ENCODE data around the gene PARVA.

Gene PARVA

DNA sequence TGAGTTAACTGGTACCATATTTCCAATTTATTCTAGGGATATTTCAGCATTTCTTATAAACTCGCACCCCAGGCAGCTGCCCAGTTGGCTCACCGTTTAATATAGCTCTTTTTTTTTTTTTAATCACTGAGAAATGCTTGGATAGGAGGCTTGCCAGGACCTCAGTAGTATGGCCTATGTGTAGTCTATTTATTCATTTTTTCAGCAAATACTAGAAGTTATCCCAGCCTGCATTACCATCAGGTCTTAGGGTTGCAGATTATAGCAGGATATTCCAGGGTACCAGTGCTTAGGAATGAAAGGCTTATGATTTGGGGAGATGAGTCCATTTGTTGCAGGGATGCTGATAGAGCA, 26.6 kb downstream of the PARVA start:
- no peak for DNase-seq (ENCODE audit: low spot score)

DNA sequence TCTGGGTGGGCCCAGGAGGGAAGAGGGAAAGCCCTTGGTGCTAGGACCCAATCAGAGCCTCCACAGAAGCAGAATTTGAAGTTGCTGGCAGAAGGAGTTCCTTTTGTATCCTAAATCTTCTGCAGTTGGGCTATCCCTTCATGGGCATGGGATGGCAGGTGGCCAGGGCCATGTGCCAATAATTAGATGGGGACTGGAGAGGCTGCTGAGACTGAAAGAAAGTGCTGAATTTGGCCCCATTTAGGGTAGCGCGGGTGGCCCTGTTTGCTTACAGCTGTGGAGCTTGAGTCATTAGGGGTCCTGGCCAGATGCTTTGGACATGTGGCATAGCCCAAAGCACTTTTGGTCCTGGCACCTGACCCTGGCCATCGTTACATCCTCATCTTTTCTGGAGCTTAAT, 27.1 kb downstream of the PARVA start:
- DNase-seq (ENCODE audit: low spot score), result no peak

DNA sequence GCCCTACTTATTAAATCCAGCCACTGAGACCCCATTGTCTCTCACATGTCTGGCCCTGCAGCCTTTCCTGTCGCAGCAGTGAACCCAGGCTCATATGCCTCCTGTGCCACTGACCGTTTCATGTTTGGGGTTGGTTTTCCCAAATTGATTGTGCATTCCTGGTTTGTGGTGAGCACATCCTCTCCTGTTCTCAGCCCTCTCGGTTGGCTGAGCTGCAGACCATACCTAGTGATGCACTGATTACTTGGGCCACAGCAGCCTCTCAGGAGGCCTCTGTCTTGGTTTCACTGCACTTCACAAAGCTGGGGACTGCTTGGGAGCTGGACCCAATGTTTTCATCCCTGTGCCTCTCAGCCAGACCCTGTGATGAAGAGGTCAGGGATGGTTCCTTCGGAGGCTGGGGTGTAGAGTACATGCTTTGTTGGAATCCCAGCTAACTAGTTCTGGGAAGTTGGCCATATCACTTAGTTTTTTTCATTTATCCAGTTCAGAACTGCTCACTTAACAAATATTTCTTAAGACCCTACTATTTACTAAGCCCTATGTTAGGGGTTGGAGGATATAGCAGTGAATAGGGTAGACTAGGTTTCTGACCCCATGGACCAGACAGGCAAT, 30.9 kb downstream of the PARVA start:
- DNase-seq (ENCODE audit: low spot score), result peak; percentile 27

DNA sequence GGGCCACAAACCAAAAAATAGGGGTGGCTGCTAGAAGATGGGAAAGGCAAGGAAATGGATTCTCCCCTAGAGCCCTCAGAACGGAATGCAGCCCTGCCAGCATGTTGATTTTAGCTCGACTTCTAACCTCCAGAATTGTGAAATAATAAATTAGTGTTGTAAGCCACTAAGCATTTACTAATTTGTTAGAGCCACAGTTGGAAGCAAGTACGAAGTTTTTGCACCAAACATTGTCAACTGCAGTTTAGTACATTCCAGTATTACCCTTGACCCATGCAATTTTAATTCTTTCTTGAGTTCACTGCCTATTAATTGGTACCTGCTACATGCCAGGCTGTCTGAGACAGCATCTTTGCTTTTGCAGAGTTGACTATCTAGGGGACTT, 32.2 kb downstream of the PARVA start:
- DNase-seq (ENCODE audit: low spot score), result no peak

DNA sequence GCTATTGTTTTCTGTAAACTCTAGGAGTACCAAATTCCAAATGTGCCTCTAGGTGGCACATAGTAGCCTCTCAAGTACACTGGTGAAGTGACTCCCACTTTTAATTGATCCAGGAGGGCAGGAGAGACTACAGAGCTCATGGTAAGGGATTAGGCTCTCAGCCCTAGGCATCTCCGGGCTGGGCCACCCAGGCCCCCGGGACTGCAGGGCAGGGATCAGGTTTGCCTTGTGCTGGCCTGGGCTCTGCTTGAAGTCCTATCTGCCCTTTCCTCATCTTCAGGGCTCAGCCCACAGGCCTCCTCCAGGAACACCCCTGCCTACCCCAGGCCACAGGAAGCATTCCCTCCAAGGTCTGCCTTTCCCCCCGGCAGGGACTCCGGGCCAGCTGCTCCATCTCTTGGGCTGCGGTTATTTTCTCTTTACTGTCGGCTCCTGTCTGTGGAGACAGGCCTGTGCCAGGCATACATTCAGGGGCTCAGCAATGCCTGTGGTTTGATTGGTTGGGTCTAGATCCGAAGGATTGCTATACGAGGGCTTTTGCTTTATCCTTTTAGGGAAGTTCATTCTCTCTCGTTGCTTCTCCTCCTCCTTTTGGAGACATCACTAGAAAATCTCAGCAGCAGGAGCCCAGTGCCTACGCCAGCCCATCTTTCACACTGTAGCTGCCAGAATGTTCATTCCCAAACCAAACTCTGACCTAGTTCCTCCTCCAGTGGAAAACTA, 32.8 kb downstream of the PARVA start:
- no peak for DNase-seq (ENCODE audit: low spot score)

DNA sequence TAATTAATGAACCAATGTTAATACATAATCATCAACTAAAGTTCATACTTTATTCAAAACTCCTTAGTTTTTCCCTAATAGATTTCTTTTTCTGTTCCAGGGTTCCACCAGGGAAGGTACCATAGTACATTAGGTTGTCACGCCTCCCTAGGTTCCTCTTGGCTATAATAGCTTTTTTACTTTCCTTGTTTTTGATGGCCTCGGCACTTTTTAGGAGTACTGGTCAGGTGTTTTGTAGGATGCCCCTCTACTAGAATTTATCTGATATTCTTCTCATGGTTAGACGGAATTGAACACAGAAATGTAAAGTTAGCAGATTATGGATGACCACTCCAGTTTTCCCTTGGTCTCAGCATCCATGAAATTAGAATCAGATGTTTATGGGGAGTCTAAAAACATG, 34.0 kb downstream of the PARVA start:
- DNase-seq (ENCODE audit: low spot score), result no peak

DNA sequence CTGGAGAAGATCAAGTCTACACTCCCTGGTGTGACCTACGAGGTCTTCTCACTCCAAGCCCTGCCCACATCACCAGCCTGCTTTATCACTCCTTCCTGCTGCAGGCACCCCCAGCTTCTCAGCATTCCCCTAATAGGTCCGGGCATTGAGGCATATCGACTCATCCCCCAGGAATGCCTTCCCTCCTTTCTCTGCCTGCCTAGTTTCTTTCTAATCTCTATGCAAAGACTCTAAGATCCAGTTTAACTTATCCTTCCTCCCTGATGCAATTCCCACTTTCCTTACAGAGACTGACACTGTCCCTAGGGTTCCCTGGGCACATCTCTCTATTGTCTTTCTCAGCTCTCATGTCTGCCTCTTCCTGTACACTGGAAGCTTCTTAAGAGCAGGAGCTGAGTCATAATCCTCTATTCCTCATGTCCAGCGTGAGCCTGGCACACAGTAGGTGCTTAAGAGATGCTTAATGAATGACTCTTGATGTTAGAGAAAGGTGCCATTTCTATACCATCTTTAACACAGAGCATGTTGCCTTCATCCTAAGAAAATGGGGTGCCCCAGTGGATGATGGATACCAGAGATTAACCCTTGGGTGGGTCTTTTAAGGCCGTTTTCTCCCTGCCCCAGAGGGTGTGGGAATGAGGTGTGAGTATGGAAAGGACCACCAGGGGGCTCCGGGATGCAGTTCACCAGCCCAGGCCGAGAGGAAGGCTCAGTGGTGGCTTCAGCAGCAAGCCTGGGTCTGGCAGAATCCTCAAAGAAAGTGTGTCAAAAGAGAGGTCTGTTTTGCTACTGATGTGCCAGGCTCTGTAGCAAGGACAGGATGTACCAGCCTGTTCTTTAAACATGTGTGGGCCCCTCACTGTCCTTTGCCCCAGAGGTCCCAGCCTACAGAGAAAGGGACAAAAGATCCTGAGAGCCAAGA, 34.7 kb downstream of the PARVA start:
- DNase-seq (ENCODE audit: low spot score), result peak; percentile 95

DNA sequence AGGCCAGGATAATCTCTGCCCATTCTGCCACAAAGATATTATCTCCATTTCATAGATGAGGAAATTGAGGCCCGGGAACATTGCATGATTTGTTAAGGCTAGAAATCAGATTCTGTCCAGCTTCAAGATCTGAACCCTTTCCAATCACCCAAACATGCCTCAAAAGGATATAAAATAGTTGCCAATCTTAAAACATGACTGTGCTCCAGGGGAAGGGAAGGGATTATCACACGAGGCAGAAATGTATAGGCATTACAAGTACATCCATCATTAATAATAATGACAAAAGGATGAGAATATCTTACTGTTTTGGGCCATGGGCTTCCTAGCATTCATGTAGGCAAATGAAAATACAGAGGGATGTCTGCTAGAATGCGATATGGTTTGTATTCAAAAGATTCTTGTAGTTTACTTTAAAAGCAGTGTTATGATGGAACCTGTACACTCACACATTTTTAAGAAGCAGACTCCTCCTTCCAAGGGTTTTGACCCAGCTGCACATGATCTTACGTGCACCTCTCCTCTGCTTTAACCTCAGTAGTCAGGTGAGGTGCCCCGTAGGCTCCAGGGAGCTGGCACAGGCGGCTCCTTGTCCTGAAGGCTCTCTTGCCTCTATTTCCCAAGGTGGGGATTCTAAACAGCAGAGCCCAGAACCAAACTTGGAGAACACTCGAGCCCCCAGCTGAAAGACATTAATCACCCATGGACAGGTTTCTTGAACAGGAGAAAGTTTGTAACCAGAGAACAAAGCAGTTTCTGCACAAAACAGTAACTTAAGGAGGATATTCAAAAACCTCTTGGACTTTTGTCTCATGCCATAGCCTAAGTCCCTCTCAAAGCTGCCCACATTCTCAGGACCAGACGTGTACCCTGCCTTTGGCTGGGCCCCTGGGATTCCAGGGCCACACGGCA, 36.0 kb downstream of the PARVA start:
- DNase-seq (ENCODE audit: low spot score), result no peak

DNA sequence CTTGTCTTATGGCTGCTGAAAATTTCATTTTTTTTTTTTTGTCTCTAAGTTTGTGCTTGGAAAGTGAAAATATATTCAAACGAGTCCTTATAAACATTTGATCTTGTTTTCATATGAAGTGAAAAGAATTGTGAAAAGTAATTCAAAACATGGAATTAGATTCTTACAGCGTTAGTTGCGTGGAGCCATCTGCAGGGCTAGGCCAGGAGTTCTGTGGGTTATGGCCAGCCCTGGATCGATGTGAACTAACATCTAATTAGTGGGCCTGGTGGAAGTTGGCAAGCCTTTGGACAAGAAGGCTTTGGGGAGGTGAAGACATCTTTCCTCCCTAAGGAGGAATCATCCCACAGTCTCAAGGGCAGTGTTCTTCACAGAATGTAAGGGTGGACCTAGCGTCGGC, 37.2 kb downstream of the PARVA start:
- no peak for DNase-seq (ENCODE audit: low spot score)

DNA sequence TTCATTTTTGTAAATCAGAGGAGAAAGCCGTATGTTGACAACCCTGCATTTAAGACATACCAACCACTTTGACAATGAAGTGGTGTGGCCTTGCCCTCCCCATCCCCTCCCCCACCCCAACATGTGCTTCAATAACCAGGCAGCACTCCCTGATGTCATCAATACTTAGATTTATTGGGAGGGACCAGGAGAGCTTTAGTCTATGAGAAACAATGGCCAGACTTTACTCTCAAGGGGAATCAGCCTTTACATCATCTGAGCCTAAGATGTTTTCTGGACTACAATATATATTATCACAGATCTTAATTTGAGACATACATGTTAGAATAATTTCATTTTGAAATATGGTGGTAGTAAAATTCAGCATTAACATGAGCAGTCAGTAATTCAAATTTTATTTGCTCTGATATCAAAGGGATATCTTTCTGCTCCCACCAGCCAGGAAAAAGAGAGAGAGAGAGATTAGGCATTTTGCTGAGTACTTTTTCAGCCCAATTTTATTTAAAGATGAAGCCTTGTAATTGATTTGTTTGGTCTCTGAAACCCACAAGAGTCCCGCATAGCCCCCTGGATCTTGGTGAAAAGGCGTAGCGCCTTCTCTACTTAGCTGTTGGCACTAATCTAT, 38.1 kb downstream of the PARVA start:
- DNase-seq (ENCODE audit: low spot score), result no peak

DNA sequence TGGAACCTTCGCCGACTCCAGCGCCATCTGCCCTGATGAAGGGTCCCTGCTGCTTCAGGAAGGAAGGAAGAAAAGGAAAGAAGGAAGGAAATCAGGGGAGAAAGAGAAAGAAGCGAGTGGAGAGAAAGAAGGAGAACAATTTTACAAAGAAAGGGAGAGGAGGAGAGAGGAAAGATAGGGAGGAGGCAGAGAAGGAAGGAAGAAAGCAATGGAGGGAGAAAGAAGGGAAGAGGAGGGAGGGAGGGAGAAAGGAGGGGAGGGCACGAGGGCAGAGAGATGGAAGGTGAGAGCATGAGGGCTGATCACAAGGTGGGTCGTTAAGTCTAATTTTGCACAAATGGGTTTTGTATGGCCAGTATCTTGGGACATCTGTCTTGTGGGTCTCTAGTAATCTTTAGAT, 39.2 kb downstream of the PARVA start:
- DNase-seq (ENCODE audit: low spot score), result no peak

DNA sequence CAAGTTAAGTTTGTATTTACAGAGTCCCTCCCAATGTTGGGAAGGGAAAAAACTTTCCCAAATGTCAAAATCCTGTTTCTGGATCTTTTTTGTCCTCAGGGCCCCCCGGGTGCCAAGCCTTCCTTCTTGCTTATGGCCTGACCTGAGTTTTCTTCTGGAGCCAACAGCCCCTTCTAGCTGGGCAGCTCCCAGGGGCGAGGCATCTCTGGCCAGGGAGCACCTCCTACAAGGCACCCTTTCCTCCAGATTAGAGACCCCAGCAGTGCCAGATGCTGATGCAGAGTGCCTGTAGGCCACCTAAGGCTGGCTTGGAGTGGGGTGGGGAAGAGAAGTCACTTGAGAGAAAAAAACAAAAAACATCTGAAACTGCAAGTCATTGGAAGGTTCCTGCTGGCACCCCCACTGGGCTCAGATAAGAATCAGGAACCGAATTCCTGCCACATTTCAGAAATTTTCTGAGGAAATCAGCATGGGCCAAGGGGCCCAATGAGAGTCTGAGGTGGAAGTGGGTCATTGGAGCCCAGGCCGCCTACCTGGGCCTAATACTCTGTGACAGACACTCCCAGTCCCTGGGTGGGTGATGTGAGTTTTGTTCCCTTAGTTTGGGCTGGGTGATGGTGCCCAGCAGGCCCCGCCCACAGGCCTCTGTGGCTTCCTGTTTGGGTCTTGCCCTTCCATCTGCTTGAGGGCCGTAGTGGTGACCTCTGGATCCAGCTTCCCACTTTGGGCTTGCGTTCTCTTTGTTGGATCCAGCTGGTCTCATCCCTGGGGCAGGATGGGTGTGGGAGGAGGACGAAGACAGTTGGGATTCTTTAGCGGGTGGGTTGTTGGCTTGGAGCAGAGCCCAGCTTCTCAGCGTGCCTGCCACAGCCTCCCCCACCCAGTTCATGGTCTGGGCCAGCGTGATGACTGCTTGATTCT, 40.6 kb downstream of the PARVA start:
- no peak for DNase-seq (ENCODE audit: low spot score)

DNA sequence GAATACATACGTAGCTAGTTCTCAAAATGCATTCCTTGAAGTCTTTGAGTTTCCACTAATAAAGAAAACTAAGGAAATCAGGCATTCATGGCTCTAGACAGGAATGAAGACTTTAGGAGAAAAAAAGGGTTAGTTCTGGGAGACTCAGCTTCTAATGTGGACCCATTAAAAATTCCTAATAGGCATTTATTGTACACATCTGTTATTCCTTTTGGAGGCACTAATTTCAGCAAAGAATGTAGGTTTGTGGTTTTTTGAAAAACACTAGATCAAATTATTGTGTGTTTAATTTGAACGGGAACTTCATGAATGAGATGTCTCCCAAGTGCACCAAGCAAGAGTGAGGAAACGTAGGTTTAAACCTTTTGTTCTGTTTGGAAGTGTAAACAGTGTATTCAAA, 42.7 kb downstream of the PARVA start:
- DNase-seq (ENCODE audit: low spot score), result no peak

DNA sequence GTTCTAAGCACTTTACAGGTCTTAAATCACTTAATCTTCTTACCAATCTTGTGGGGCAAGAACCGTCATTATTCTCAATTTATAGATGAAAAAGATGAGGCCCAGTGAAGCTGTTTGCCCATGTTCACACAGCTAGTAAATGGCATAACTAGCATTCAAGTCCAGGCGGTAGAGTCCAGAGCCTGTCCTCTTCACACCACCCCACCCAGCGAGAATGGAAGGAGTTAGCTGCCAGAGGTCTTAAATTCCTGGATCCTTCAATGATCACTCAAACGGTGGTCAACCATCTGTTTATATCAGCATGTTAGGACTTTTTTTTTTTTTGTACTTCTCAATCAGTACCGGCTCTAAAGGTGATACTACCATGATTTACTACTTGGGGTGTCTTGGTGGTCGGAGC, 43.3 kb downstream of the PARVA start:
- no peak for DNase-seq (ENCODE audit: low spot score)

DNA sequence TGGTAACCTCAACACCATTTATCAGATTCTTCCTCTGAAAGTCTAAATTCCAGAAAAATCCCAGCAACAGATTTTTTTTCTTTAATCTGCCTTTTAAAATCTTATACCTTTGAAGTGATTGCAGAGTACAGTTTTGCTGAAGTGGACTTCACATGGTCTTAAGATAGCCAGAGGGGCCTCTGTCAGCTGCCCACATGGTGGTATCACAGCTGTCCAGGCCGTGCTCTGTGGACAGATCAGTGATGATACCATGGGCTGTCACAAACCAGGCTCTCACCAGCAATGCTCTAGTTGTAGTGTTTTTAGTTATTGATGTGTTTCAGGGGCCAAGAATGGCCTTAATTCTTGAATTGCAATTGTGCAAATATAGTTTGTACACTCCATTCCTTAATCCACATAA, 44.0 kb downstream of the PARVA start:
- no peak for DNase-seq (ENCODE audit: low spot score)

DNA sequence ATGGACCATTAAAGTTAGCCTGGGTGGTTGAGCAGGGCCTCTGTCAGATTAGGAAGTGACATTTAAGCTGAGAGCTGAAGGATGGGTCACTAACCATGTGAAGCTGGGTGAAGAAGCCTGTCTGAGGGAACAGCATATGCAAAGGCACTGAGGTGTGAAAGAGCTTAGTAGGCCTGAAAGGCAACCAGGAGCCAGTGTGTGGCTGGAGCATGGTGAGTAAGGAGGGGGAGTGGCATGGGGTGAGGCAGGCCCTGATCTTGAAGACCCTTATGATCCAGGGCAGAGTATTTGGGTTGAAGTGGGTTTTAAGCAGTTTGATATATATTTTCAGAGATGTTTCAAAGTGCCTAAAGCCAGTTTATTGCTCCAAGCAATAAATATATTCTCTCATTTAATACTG, 48.8 kb downstream of the PARVA start:
- no peak for DNase-seq (ENCODE audit: low spot score)

DNA sequence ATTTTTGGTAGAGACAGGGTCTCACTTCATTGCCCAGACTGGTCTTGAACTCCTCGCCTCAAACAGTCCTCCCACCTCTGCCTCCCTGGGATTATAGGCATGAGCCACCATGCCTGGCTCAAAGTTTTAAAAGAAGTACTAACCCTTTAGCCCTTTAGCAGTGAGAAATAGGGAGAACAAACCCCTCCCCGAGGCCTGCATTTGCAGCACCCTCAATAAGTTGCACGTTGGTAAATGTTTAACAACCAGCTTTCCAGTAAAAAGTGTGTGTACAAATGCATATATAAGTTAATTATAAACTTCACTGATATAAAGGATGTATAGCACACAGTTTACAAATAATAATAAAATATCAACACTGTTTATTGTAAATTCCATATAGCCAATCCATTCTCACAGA, 51.8 kb downstream of the PARVA start:
- no peak for DNase-seq (ENCODE audit: low spot score)

DNA sequence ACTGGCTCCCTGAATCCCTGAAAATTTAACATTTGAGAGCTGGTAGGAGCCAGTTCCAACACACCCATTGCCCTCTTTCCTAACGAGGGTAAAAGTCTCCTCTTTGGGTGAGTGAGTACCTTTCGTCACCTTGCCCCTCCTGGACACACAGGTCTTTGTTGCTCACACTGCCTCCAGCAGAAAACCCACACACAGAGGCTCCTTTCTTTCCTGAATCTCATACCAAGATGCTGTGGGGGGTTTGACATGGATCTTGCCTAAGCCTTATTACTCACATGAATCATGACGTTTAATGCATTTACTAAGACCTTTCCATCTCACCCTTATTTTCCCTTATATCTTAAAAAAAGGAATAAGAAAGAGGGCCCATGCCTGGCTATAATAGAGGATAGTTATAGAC, 53.0 kb downstream of the PARVA start:
- peak; percentile 40 for DNase-seq (ENCODE audit: low spot score)

DNA sequence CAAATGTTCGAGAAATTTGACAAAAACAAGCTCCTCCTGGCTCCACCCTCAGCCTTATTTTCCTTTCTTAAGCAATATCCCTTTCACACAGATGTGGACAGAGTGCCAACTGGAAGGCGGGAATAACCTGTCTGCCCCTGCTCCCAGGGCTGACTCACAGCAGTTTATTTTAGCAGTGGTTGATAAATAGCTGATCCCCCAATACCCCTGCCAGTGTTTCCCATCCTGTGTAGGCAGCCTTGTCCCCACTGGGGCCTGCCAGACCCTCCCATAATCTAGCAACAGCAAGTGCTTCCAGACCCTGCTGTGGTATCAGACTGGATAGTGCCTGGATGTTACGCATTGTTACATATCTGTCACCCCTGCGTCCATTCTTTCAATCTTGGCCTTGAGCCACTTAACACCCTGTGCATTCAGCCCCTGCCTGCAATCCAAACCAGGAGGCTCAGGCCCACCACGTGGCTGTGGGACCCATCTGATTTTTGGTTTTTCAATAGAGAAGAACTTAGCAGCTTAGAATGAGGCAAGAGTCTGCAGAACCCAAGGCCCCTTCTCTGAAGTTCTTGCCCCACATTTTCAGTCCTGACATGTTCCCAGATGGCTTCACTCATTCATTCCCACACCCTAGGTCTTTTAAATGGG, 53.7 kb downstream of the PARVA start:
- peak; percentile 48 for DNase-seq (ENCODE audit: low spot score)

DNA sequence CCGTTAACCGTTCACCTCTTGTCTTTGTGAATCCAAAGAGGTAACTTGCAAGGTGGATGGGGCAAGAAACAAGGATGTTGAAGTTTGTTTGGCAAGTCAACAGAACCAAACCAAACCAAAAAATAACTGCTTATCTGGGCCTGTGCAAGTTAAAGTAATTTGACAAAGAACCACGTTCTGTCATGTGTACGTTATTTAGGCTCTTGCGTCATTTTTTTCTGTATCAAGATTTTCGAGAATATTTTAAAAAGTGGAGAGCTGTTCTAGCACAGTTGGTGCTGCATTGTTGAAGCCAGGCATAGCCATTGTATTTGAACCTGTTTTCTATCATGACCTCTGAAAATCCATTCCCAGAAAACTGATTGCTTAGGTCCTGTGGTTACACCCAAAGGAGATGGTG, 55.1 kb downstream of the PARVA start:
- no peak for DNase-seq (ENCODE audit: low spot score)
